Fibroblast of the aortic adventitia (primary cell): ENCODE measurements around the gene ITM2C. TPM values are rescaled to one million over a fixed set of nuclear protein-coding genes. Genes with fewer than 3 reads are reported as not detected.

Experiments
- DNase-seq: peaks from one replicate; pipeline ENCODE4 v3.0.0-alpha.2; 2010; ENCODE audit warnings: low read depth
- H3K4me3 ChIP-seq: 2 replicates; pipeline ENCODE4 v1.5.1; 2011; ENCODE audit warnings: low read depth, mild to moderate bottlenecking, control low read depth, low read length, moderate library complexity
- total RNA-seq: library from RNA; depleted of rRNA; stranded (reverse); fragments of >200 nt; gene quantifications from 2 replicates; pipeline ENCODE4 v1.2.3, GENCODE V29; 2012; ENCODE audit warnings: low replicate concordance
- TF ChIP-seq, protein P1 (sequence below): IDR thresholded peaks from 2 replicates; pipeline ENCODE4 v1.5.1; 2011; ENCODE audit warnings: mild to moderate bottlenecking, low read length, control low read depth, inconsistent platforms; ENCODE audit not compliant: insufficient read depth

Gene ITM2C
- total RNA-seq, 1 donor, result 26.5 TPM

DNA sequence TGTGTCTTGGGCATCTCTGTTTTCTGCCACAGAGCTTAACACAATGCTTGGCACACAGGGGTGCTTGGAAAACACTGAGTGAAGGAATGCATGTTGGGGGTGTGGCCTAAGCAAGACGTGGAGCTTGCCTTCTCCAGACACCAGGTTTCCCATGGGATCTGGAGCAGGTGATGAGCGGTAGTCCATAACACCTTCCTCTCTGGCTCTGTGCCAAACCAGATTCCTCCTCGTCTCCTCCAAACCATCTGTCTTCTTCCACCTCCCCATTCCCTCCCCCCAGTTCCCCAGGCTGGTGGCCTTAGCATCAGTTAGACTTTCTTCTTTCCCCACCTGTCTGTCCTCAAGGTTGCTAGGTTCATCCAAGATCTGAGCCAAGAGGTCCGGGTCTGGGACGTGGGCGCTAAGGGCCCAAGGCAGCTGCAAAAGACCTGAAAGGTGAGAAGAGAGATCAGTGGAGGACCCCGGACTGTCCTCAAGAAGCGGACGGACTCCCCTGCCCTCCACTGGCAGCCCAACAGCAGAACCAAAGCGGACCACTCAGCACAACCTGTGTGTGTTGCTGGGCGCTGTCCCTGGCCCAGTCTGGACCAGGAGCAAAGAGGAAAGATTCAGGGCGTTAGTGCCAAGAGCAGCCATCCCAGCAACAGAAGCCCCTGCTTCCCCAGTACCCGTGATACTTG, 1.2 kb upstream of the ITM2C start:
- H3K4me3 ChIP-seq, result no peak overlapping the region
- no peak for DNase-seq
- TF ChIP-seq, protein P1, sequence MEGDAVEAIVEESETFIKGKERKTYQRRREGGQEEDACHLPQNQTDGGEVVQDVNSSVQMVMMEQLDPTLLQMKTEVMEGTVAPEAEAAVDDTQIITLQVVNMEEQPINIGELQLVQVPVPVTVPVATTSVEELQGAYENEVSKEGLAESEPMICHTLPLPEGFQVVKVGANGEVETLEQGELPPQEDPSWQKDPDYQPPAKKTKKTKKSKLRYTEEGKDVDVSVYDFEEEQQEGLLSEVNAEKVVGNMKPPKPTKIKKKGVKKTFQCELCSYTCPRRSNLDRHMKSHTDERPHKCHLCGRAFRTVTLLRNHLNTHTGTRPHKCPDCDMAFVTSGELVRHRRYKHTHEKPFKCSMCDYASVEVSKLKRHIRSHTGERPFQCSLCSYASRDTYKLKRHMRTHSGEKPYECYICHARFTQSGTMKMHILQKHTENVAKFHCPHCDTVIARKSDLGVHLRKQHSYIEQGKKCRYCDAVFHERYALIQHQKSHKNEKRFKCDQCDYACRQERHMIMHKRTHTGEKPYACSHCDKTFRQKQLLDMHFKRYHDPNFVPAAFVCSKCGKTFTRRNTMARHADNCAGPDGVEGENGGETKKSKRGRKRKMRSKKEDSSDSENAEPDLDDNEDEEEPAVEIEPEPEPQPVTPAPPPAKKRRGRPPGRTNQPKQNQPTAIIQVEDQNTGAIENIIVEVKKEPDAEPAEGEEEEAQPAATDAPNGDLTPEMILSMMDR, result no peak

- TF ChIP-seq, protein P1, result no peak
- DNase-seq, result no peak
- peak overlapping the region; percentile 77 for H3K4me3 ChIP-seq
These were observed 579 bp upstream of the ITM2C start for GRCh38 chr2:230864122-230864604.

GRCh38 chr2:230865307-230865765, 594 bp downstream of the ITM2C start:
- no peak for DNase-seq
- TF ChIP-seq, protein P1, result no peak
- peak overlapping the region; percentile 77 for H3K4me3 ChIP-seq

DNA sequence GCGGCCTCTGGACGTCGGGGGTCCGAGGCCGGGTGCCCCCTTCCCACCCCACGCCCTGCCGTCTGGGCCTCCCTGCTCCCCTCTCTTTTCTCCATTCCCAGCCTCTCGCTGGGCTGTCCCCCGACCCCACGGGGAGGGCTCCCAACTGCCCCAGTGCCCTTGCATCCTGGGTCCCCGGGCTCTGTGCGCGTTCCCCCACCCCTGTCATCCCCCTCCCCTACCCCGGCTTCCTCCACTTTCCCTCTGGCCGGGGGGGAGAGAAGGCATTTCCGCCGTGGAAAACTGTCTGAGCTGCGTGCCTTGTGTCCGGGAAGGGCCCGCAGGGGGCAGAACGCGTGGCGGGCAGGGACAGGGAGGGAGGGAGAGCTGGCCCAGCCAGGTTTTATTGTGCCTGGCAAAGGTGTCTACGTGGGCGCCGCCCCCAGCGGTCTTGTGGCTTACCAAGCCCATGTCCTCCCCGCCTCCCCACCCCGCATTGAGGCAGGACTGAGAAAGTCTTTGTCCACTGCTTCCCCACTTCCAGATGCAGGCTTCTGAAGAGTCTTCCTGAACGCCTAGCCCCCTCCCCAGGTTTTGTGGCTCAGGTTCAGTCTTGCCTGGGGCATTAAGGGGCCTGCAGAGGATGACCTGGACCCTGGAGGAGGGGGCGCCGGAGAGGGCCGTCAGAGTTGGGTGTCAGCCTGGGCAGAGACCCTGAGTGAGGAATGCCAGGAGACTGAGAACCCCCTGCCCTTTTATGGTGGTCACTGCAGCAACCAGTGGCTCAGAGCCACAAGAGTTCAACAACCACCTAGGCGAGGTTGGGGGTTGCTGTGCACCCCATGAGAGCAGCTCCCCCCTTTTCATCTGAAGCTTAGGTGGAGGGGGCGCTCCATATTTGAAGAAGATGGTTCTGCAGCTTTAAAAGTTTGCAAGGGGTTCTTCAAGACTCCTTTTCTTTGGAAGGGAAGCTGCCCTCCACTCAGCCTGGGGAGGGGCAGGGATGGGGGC, 1.3 kb downstream of the ITM2C start:
- DNase-seq, result no peak
- peak overlapping the region; percentile 77 for H3K4me3 ChIP-seq

DNA sequence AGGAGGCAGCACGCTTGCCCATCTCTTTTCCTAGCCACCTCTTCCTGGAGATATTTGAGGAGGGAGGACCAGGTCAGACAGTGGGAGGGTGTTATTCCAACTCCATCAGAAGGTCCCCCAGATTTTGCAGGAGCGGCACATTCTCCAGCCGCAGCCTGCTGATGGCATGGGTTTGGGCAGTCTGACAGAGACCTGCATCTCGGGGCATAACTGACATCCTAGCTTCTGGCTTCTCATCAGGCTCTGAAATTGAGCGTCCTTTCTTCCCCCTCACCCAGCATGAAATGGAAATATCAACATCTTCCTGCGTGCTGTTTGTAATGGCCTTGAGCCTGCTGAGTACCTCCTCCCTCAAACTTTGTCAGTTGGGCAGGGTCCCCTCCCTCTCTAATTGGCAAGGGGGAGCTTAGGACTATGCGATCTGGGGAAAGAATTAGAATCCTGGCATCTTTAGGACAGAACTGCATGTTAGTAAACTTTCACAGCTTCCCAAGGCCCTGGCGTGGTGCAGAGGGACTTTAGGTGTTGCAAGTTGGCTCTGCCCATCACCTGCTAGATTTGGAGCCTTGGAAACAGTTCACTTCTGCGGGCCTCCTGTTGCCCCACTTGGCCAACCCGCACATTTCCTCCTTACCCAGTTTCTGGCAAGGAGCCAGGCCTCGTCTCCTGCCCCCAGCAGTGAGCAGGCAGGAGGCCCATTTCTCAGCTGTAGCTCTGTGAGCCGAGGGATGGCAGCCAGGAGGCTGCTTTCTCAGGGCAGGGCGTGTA, 2.2 kb downstream of the ITM2C start:
- DNase-seq, result peak; percentile 37
- no peak overlapping the region for H3K4me3 ChIP-seq
- TF ChIP-seq, protein P1, result no peak

More for the DNA sequence above, 1.3 kb downstream of the ITM2C start:
- TF ChIP-seq, protein P1, result no peak
